Brain microvascular endothelial cell (primary cell): Measurements from ENCODE around the gene MTFR2.

Experiments
- DNase-seq: peaks from one replicate; pipeline ENCODE4 v3.0.0-alpha.2; 2020
- H3K27ac ChIP-seq: fragments of 250-450 bp; sonication (Bioruptor Pico); 2 replicates; pipeline ENCODE4 v1.5.1; 2020; ENCODE audit warnings: mild to moderate bottlenecking, moderate library complexity
- H3K27me3 ChIP-seq: fragments of 250-450 bp; sonication (Bioruptor Pico); replicated peaks from 2 replicates; pipeline ENCODE4 v1.5.1; 2020; ENCODE audit warnings: mild to moderate bottlenecking
- H3K36me3 ChIP-seq: fragments of 250-450 bp; sonication (Bioruptor Pico); replicated peaks from 2 replicates; pipeline ENCODE4 v1.5.1; 2020; ENCODE audit warnings: mild to moderate bottlenecking
- H3K4me3 ChIP-seq: 2 replicates; pipeline ENCODE4 v1.5.1; 2011; ENCODE audit warnings: low read depth, mild to moderate bottlenecking, control low read depth, low read length, moderate library complexity
- CTCF ChIP-seq: IDR thresholded peaks from 2 replicates; pipeline ENCODE4 v1.5.1; 2011; ENCODE audit warnings: low read depth, mild to moderate bottlenecking, moderate library complexity, low read length, control low read depth, inconsistent platforms; ENCODE audit errors: missing control alignments
- in situ Hi-C: cut with HindIII; loops from 2 replicates; pipeline ENCODE4 v1.10.0; 2017; ENCODE audit warnings: low sequenced_read_pairs, low pct_ligation_motif_present

MTFR2 gene

GRCh38 chr6:136288566-136289326 lies 38.6 kb upstream of the MTFR2 start:
- Histone ChIP-seq H3K27me3 (no peaks in the 10 kb centered on the region), H3K36me3 (peaks cover 2% of the 10 kb centered on the region), H3K27ac (peak overlapping the region; percentile 97), H3K4me3 (peak overlapping the region; percentile 100)
- peak; percentile 38 for TF ChIP-seq CTCF
- DNase-seq = peak; percentile 97
- in situ Hi-C loops = no loop called here

GRCh38 chr6:136284909-136285308 lies 34.8 kb upstream of the MTFR2 start:
- DNase-seq = no peak
- Histone ChIP-seq H3K27me3 (no peaks in the 10 kb centered on the region), H3K36me3 (peaks cover 9% of the 10 kb centered on the region), H3K4me3 (no peak overlapping the region), H3K27ac (no peak overlapping the region)
- no peak for TF ChIP-seq CTCF
- in situ Hi-C loops = no loop called here

- TF ChIP-seq CTCF = no peak
- Histone ChIP-seq H3K36me3 (peaks cover 17% of the 10 kb centered on the region), H3K27ac (no peak overlapping the region), H3K27me3 (no peaks in the 10 kb centered on the region), H3K4me3 (no peak overlapping the region)
- in situ Hi-C loops = no loop called here
- no peak for DNase-seq
These were observed 32.8 kb upstream of the MTFR2 start for GRCh38 chr6:136282906-136283305.

GRCh38 chr6:136280032-136280609 lies 30.0 kb upstream of the MTFR2 start:
- Histone ChIP-seq H3K4me3 (no peak overlapping the region), H3K27me3 (no peaks in the 10 kb centered on the region), H3K27ac (no peak overlapping the region), H3K36me3 (peaks cover 35% of the 10 kb centered on the region)
- no peak for DNase-seq
- no peak for TF ChIP-seq CTCF
- in situ Hi-C loops = no loop called here

- no peak overlapping the region for H3K4me3 ChIP-seq
- H3K27ac ChIP-seq = no peak overlapping the region
- DNase-seq = no peak
- TF ChIP-seq CTCF = no peak
- in situ Hi-C loops = no loop called here
- no peaks in the 10 kb centered on the region for H3K27me3 ChIP-seq
- H3K36me3 ChIP-seq = peaks cover 68% of the 10 kb centered on the region
These were observed 24.0 kb upstream of the MTFR2 start for GRCh38 chr6:136274062-136274461.
